Keratinocyte (primary cell): ENCODE data around the gene RTCA. TPM values are rescaled to one million over a fixed set of nuclear protein-coding genes. Genes with fewer than 3 reads are reported as not detected.

Experiments
- DNase-seq: peaks from one replicate; pipeline ENCODE4 v3.0.0-alpha.2; 2011; ENCODE audit warnings: low read depth, missing footprints, low spot score
- FAIRE-seq: peaks from 2 replicates; lab custom pipeline; 2011; peaks lifted over from hg19 to GRCh38; lab: Jason Lieb, UNC
- H2AFZ ChIP-seq: 2 replicates; pipeline ENCODE4 v1.6.0; 2012; ENCODE audit warnings: low read length, control low read depth, inconsistent platforms; ENCODE audit not compliant: control insufficient read depth
- H3K27ac ChIP-seq: 2 replicates; pipeline ENCODE4 v1.5.1; 2011; ENCODE audit warnings: low read length; ENCODE audit not compliant: control insufficient read depth, insufficient read depth
- H3K27me3 ChIP-seq: 3 replicates; pipeline ENCODE4 v1.6.0; 2011; ENCODE audit warnings: low read length; ENCODE audit not compliant: control insufficient read depth, insufficient read depth; ENCODE audit errors: extremely low read depth
- H3K36me3 ChIP-seq, 2 experiments: 2 replicates in 1 of 2; 3 replicates in 1 of 2; pipeline ENCODE4 v1.5.1; 2011; ENCODE audit warnings: low read length in 2 of 2, mild to moderate bottlenecking in 1 of 2; ENCODE audit not compliant: control insufficient read depth in 2 of 2, insufficient read depth in 2 of 2; ENCODE audit errors: extremely low read depth in 1 of 2
- H3K4me1 ChIP-seq: 3 replicates; pipeline ENCODE4 v1.5.1; 2011; ENCODE audit warnings: low read length; ENCODE audit not compliant: control insufficient read depth, insufficient read depth; ENCODE audit errors: extremely low read depth
- H3K4me2 ChIP-seq: 3 replicates; pipeline ENCODE4 v1.6.0; 2011; ENCODE audit warnings: low read depth, low read length; ENCODE audit not compliant: control insufficient read depth, insufficient read depth; ENCODE audit errors: extremely low read depth
- H3K4me3 ChIP-seq, 3 experiments: fragments of 200-600 bp in 1 of 3; sonication (generic) in 1 of 3; 2 replicates in 2 of 3; 3 replicates in 1 of 3; pipeline ENCODE4 v1.5.1; 2011 to 2016; ENCODE audit warnings: low read length in 3 of 3, mild to moderate bottlenecking in 3 of 3, control low read depth in 2 of 3, inconsistent platforms in 1 of 3, low read depth in 1 of 3, mixed read lengths in 1 of 3, mixed run types in 1 of 3, moderate library complexity in 1 of 3; ENCODE audit not compliant: control insufficient read depth in 2 of 3, insufficient read depth in 2 of 3; ENCODE audit errors: extremely low read depth in 1 of 3
- H3K79me2 ChIP-seq: 2 replicates; pipeline ENCODE4 v1.6.0; 2012; ENCODE audit warnings: low read length; ENCODE audit not compliant: control insufficient read depth, insufficient read depth
- H3K9ac ChIP-seq: 3 replicates; pipeline ENCODE4 v1.6.0; 2011; ENCODE audit warnings: low read length; ENCODE audit not compliant: control insufficient read depth, insufficient read depth; ENCODE audit errors: extremely low read depth
- H3K9me1 ChIP-seq: 3 replicates; pipeline ENCODE4 v1.6.0; 2011; ENCODE audit warnings: low read length; ENCODE audit not compliant: control insufficient read depth, insufficient read depth; ENCODE audit errors: extremely low read depth
- H3K9me3 ChIP-seq: 2 replicates; pipeline ENCODE4 v1.5.1; 2012; ENCODE audit warnings: low read depth, low read length; ENCODE audit not compliant: control insufficient read depth
- H4K20me1 ChIP-seq: 3 replicates; pipeline ENCODE4 v1.6.0; 2011; ENCODE audit warnings: low read length; ENCODE audit not compliant: control insufficient read depth, insufficient read depth; ENCODE audit errors: extremely low read depth
- CTCF ChIP-seq, 3 experiments: IDR thresholded peaks in 1 of 3; conservative IDR thresholded peaks in 1 of 3; optimal IDR thresholded peaks in 1 of 3; 2 replicates in 2 of 3; 3 replicates in 1 of 3; pipeline versions ENCODE3 to v1.5.1; 2011; ENCODE audit warnings: low read length in 3 of 3, mild to moderate bottlenecking in 3 of 3, moderate library complexity in 2 of 3, control low read depth in 1 of 3, inconsistent platforms in 1 of 3; ENCODE audit not compliant: insufficient read depth in 2 of 3; ENCODE audit errors: extremely low read depth in 1 of 3
- EZH2 ChIP-seq: IDR thresholded peaks from one replicate; pipeline ENCODE4 v1.6.1; 2012; ENCODE audit warnings: inconsistent platforms, mild to moderate bottlenecking, low read length, moderate library complexity
- dilution Hi-C: fragments of 300-500 bp; cut with MboI; formaldehyde crosslinking; loops from one replicate; pipeline ENCODE4 v1.7.0; 2020; ENCODE audit warnings: low sequenced_read_pairs; ENCODE audit not compliant: extremely low pct_ligation_motif_present
- polyA plus RNA-seq, 5 experiments: library from polyadenylated mRNA; depleted of rRNA in 3 of 5; stranded (reverse) in 3 of 5; stranded (forward) in 1 of 5; unstranded in 1 of 5; fragments of >200 nt; gene quantifications; 1 replicate in 1 of 5; 2 replicates in 3 of 5; 3 replicates in 1 of 5; pipeline versions ENCODE4 v1.2.1 to v1.2.3, GENCODE V29; 2011 to 2012; ENCODE audit warnings: missing spikeins in 2 of 5, low read depth in 1 of 5, low replicate concordance in 1 of 5

RTCA gene
- polyA plus RNA-seq, 1 donor (not counting 4 experiments of a cell fraction or from before 2014, with no cell fraction given): 52.0 TPM

- no peaks in the 10 kb centered on the region for H4K20me1 ChIP-seq
- DNase-seq: no peak
- H2AFZ ChIP-seq: no peak overlapping the region
- H3K36me3 ChIP-seq: no peaks in the 10 kb centered on the region
- H3K9me3 ChIP-seq: no peaks in the 10 kb centered on the region
- no peak overlapping the region for H3K4me3 ChIP-seq
- H3K79me2 ChIP-seq: no peaks in the 10 kb centered on the region
- no peak overlapping the region for H3K27ac ChIP-seq
- H3K27me3 ChIP-seq: no peaks in the 10 kb centered on the region
- no peak overlapping the region for H3K4me2 ChIP-seq
- no peaks in the 10 kb centered on the region for H3K4me1 ChIP-seq
- no peak overlapping the region for H3K9ac ChIP-seq
- H3K9me1 ChIP-seq: no peaks in the 10 kb centered on the region
- dilution Hi-C loops: no loop called here
- TF ChIP-seq CTCF (optimal IDR thresholded peaks at IDR 0.05 in 1 of 3, IDR thresholded peaks at IDR 0.05 in 1 of 3, conservative IDR thresholded peaks at IDR 0.05 in 1 of 3; ENCODE audit: extremely low read depth in 1 of 3, insufficient read depth in 2 of 3, low read length in 3 of 3) (no peak), EZH2 (no peak)
- no peak for FAIRE-seq
These were observed 33.7 kb downstream of the RTCA start for GRCh38 chr1:100299521-100300222.

GRCh38 chr1:100300691-100301090 lies 34.7 kb downstream of the RTCA start:
- Histone ChIP-seq H3K4me2 (no peak overlapping the region), H3K9ac (no peak overlapping the region), H4K20me1 (no peaks in the 10 kb centered on the region), H3K4me3 (no peak overlapping the region), H3K9me3 (no peaks in the 10 kb centered on the region), H3K9me1 (no peaks in the 10 kb centered on the region), H3K36me3 (no peaks in the 10 kb centered on the region), H3K79me2 (no peaks in the 10 kb centered on the region), H3K4me1 (no peaks in the 10 kb centered on the region), H3K27ac (no peak overlapping the region), H3K27me3 (no peaks in the 10 kb centered on the region), H2AFZ (no peak overlapping the region)
- DNase-seq: no peak
- dilution Hi-C loops: no loop called here
- TF ChIP-seq CTCF (optimal IDR thresholded peaks at IDR 0.05 in 1 of 3, IDR thresholded peaks at IDR 0.05 in 1 of 3, conservative IDR thresholded peaks at IDR 0.05 in 1 of 3; ENCODE audit: extremely low read depth in 1 of 3, insufficient read depth in 2 of 3, low read length in 3 of 3): no peak
- TF ChIP-seq EZH2: no peak
- FAIRE-seq: no peak
